ENCODE results near the gene NMT1. TPM values are rescaled to one million over a fixed set of nuclear protein-coding genes. Genes with fewer than 3 reads are reported as not detected.

Gene NMT1
- total RNA-seq, 2 experiments from 2014 or later = 179 to 180 TPM

- ChIA-PET CTCF (interaction anchor here (1.6 to 2.7 kb wide), 2 partner anchors 75 to 100 kb away, joined by 4 to 9 read pairs; partner anchors contain the start of gene ACBD4), POLR2A (interaction anchor here (0.5 to 2.4 kb wide), 3 partner anchors 10 to 89 kb away, joined by 3 to 11 read pairs (median 10); partner anchors contain the start of gene HEXIM1)
These were observed 728 bp upstream of the NMT1 start for GRCh38 chr17:45060382-45060796.

GRCh38 chr17:45061606-45062205, 589 bp downstream of the NMT1 start:
- POLR2A ChIA-PET = interaction anchor here (1.0 to 2.4 kb wide), 4 partner anchors 11 to 100 kb away, joined by 6 to 11 read pairs (median 8); partner anchors contain the start of genes HEXIM1 and HEXIM2
- CTCF ChIA-PET = interaction anchor here (0.8 to 2.7 kb wide), 4 partner anchors 11 to 99 kb away, joined by 3 to 9 read pairs (median 4); partner anchors contain the start of genes ACBD4 and HEXIM1

- POLR2A ChIA-PET = interaction anchor here (0.5 to 0.7 kb wide), 6 partner anchors 9 to 1748 kb away, joined by 3 to 13 read pairs (median 5); no protein-coding TSS in a partner anchor
- CTCF ChIA-PET = interaction anchor here (0.7 to 1.4 kb wide), 3 partner anchors 40 to 271 kb away, joined by 3 to 4 read pairs (median 4); partner anchors contain the start of gene ACBD4
These were observed 2.1 kb downstream of the NMT1 start for GRCh38 chr17:45063198-45063597.

- CTCF ChIA-PET = interaction anchor here (2.0 kb wide), 1 partner anchor 19 kb away, joined by 6 read pairs; no protein-coding TSS in a partner anchor
- POLR2A ChIA-PET = no interaction called here
These were observed 6.5 kb downstream of the NMT1 start for GRCh38 chr17:45067637-45068036.

GRCh38 chr17:45070001-45070400, 8.9 kb downstream of the NMT1 start:
- CTCF ChIA-PET = no interaction called here
- POLR2A ChIA-PET = no interaction called here

- CTCF ChIA-PET = no interaction called here
- POLR2A ChIA-PET = no interaction called here
These were observed 9.7 kb downstream of the NMT1 start for GRCh38 chr17:45070809-45071208.

- CTCF ChIA-PET = interaction anchor here (0.6 to 2.0 kb wide), 3 partner anchors 26 to 62 kb away, joined by 3 to 7 read pairs (median 4); partner anchors contain the start of gene ACBD4
- POLR2A ChIA-PET = no interaction called here
These were observed 12.4 kb downstream of the NMT1 start for GRCh38 chr17:45073414-45074070.

- ChIA-PET POLR2A (no interaction called here), CTCF (no interaction called here)
These were observed 16.5 kb downstream of the NMT1 start for GRCh38 chr17:45077643-45078042.

- CTCF ChIA-PET = interaction anchor here (0.5 kb wide), 1 partner anchor 20 kb away, joined by 4 read pairs; no protein-coding TSS in a partner anchor
These were observed 20.1 kb downstream of the NMT1 start for GRCh38 chr17:45081047-45081703.

GRCh38 chr17:45086391-45086790, 25.3 kb downstream of the NMT1 start:
- CTCF ChIA-PET = interaction anchor here (1.3 kb wide), 1 partner anchor 19 kb away, joined by 6 read pairs; no protein-coding TSS in a partner anchor
- POLR2A ChIA-PET = no interaction called here

More at GRCh38 chr17:45081047-45081703, 20.1 kb downstream of the NMT1 start:
- POLR2A ChIA-PET = no interaction called here

GRCh38 chr17:45086865-45087503, 25.9 kb downstream of the NMT1 start:
- POLR2A ChIA-PET = interaction anchor here (0.6 kb wide), 1 partner anchor 24 kb away, joined by 5 read pairs; no protein-coding TSS in a partner anchor
- CTCF ChIA-PET = interaction anchor here (1.3 to 2.5 kb wide), 3 partner anchors 12 to 48 kb away, joined by 6 to 7 read pairs (median 6); partner anchors contain the start of gene ACBD4

GRCh38 chr17:45087504-45087975, 26.4 kb downstream of the NMT1 start:
- ChIA-PET POLR2A (interaction anchor here (0.6 kb wide), 1 partner anchor 25 kb away, joined by 5 read pairs; no protein-coding TSS in a partner anchor), CTCF (interaction anchor here (2.2 to 2.5 kb wide), 2 partner anchors 12 to 47 kb away, joined by 6 to 7 read pairs; partner anchors contain the start of gene ACBD4)

GRCh38 chr17:45087978-45088377, 26.9 kb downstream of the NMT1 start:
- CTCF ChIA-PET = interaction anchor here (2.2 to 2.5 kb wide), 2 partner anchors 11 to 47 kb away, joined by 6 to 7 read pairs; partner anchors contain the start of gene ACBD4
- POLR2A ChIA-PET = no interaction called here

- ChIA-PET POLR2A (interaction anchor here (0.6 to 0.7 kb wide), 2 partner anchors 38 to 109 kb away, joined by 6 to 7 read pairs; no protein-coding TSS in a partner anchor), CTCF (interaction anchor here (2.2 to 2.5 kb wide), 2 partner anchors 11 to 46 kb away, joined by 6 to 7 read pairs; partner anchors contain the start of gene ACBD4)
These were observed 27.6 kb downstream of the NMT1 start for GRCh38 chr17:45088741-45089140.

- ChIA-PET CTCF (no interaction called here), POLR2A (no interaction called here)
These were observed 29.6 kb downstream of the NMT1 start for GRCh38 chr17:45090711-45091110.

- ChIA-PET CTCF (no interaction called here), POLR2A (interaction anchor here (0.6 kb wide), 1 partner anchor 15 kb away, joined by 3 read pairs; no protein-coding TSS in a partner anchor)
These were observed 30.8 kb downstream of the NMT1 start for GRCh38 chr17:45091778-45092425.

- CTCF ChIA-PET = no interaction called here
- POLR2A ChIA-PET = no interaction called here
These were observed 31.9 kb downstream of the NMT1 start for GRCh38 chr17:45092911-45093430.
